K562 (cell line): Measurements from ENCODE around the gene SERPINE1. TPM values are rescaled to one million over a fixed set of nuclear protein-coding genes. Genes with fewer than 3 reads are reported as not detected.
A peak's percentile ranks its signal among the peaks of the same experiment; 100 is the strongest.

ENCODE experiments used
- BRF1 ChIP-seq: IDR thresholded peaks from 3 replicates; pipeline ENCODE4 v1.6.1; 2011; ENCODE audit warnings: borderline replicate concordance, mild to moderate bottlenecking; ENCODE audit not compliant: insufficient read length; ENCODE audit errors: extremely low read depth
- CEBPZ ChIP-seq: fragments of 150-350 bp; IDR thresholded peaks from 2 replicates; pipeline ENCODE4 v1.6.1; 2014; ENCODE audit warnings: low read depth, mild to moderate bottlenecking, low read length, borderline replicate concordance
- CREB5 ChIP-seq: fragments of 250-450 bp; sonication (Bioruptor Pico); IDR thresholded peaks from 2 replicates; pipeline ENCODE4 v1.5.0; 2020; ENCODE audit warnings: mild to moderate bottlenecking
- E2F6 ChIP-seq, 2 experiments: IDR thresholded peaks; 2 replicates each; pipeline ENCODE4 v1.6.1; 2011; ENCODE audit warnings: borderline replicate concordance in 1 of 2, control low read depth in 1 of 2, low read depth in 1 of 2, low read length in 1 of 2, mild to moderate bottlenecking in 1 of 2, mixed read lengths in 1 of 2, moderate library complexity in 1 of 2; ENCODE audit not compliant: insufficient read depth in 1 of 2, insufficient read length in 1 of 2, poor library complexity in 1 of 2, severe bottlenecking in 1 of 2; ENCODE audit errors: extremely low read depth in 1 of 2
- GATA2 ChIP-seq: sonication (generic); formaldehyde crosslinking; IDR thresholded peaks from 2 replicates; pipeline ENCODE4 v1.4.0; 2020; ENCODE audit warnings: mild to moderate bottlenecking, missing genetic modification reagents
- HMG20A ChIP-seq: fragments of 450-650 bp; formaldehyde crosslinking; conservative IDR thresholded peaks from 2 replicates; pipeline ENCODE4 v1.4.0; 2020; ENCODE audit warnings: mild to moderate bottlenecking, mixed read lengths
- MAZ ChIP-seq, 2 experiments: fragments of 450-650 bp in 1 of 2; sonication (generic) in 1 of 2; formaldehyde crosslinking; IDR thresholded peaks in 1 of 2; conservative IDR thresholded peaks in 1 of 2; 2 replicates each; pipeline versions ENCODE4 v1.4.0 to v1.5.0; 2020; ENCODE audit warnings: mild to moderate bottlenecking in 1 of 2, missing genetic modification reagents in 1 of 2
- NCOA6 ChIP-seq: fragments of 450-650 bp; IDR thresholded peaks from 2 replicates; pipeline ENCODE4 v1.6.1; 2017; ENCODE audit warnings: mild to moderate bottlenecking
- NFRKB ChIP-seq: fragments of 450-650 bp; IDR thresholded peaks from 2 replicates; pipeline ENCODE4 v1.6.1; 2016; ENCODE audit warnings: low read depth
- PHTF2 ChIP-seq: fragments of 250-450 bp; sonication (Bioruptor Pico); IDR thresholded peaks from 2 replicates; pipeline ENCODE4 v1.5.0; 2021; ENCODE audit warnings: mild to moderate bottlenecking
- POLR2AphosphoS2 ChIP-seq: IDR thresholded peaks from 2 replicates; pipeline ENCODE4 v1.6.1; 2012; ENCODE audit warnings: low read length, improper control_type of control experiment
- PRPF4 ChIP-seq: fragments of 200-400 bp; formaldehyde crosslinking; IDR thresholded peaks from one replicate; pipeline ENCODE4 v1.6.1; 2017; ENCODE audit warnings: low read length, low read depth, mild to moderate bottlenecking; ENCODE audit not compliant: insufficient read depth, poor library complexity, severe bottlenecking
- RFX1 ChIP-seq: fragments of 450-650 bp; IDR thresholded peaks from 2 replicates; pipeline ENCODE4 v1.6.1; 2016; ENCODE audit warnings: mild to moderate bottlenecking, moderate library complexity
- SIX5 ChIP-seq, 2 experiments: IDR thresholded peaks; 2 replicates each; pipeline ENCODE4 v1.6.1; 2011; ENCODE audit warnings: low read length in 2 of 2, borderline replicate concordance in 1 of 2, low read depth in 1 of 2, mild to moderate bottlenecking in 1 of 2, moderate library complexity in 1 of 2; ENCODE audit not compliant: insufficient read depth in 1 of 2
- SOX6 ChIP-seq: fragments of 450-650 bp; IDR thresholded peaks from 2 replicates; pipeline ENCODE4 v1.6.1; 2014; ENCODE audit warnings: mild to moderate bottlenecking
- TBL1XR1 ChIP-seq, 2 experiments: IDR thresholded peaks; 2 replicates each; pipeline ENCODE4 v1.6.1; 2012; ENCODE audit warnings: improper control_type of control experiment in 2 of 2, low read length in 2 of 2, mild to moderate bottlenecking in 1 of 2
- THAP7 ChIP-seq: fragments of 250-450 bp; sonication (Bioruptor Pico); IDR thresholded peaks from 2 replicates; pipeline ENCODE4 v1.5.0; 2021
- TRIM24 ChIP-seq, 2 experiments: fragments of 450-650 bp; IDR thresholded peaks; 2 replicates each; pipeline ENCODE4 v1.6.1; 2016
- ZNF212 ChIP-seq: fragments of 450-650 bp; formaldehyde crosslinking; IDR thresholded peaks from 2 replicates; pipeline ENCODE4 v1.4.0; 2020; ENCODE audit warnings: mild to moderate bottlenecking
- ZNF589 ChIP-seq: fragments of 200-800 bp; sonication (Bioruptor generic); IDR thresholded peaks from 2 replicates; pipeline ENCODE4 v1.6.1; 2016; ENCODE audit warnings: low read depth, missing genetic modification characterization, missing compliant biosample characterization
- polyA plus RNA-seq, 8 experiments: library from polyadenylated mRNA; depleted of rRNA in 4 of 8; stranded (reverse) in 5 of 8; unstranded in 3 of 8; fragments of >200 nt; fragmentation: Nextera tagmentation in 2 of 8; fragmentation: Illumina TruSeq in 1 of 8; extraction: Ambion mirVana in 2 of 8; extraction: Trizol in 1 of 8; gene quantifications; 2 replicates each; pipeline versions ENCODE4 v1.2.1 to v1.2.3, GENCODE V29; 2011 to 2014; ENCODE audit warnings: inconsistent platforms in 1 of 8, missing spikeins in 1 of 8
- total RNA-seq, 7 experiments: library from RNA; depleted of rRNA in 6 of 7; stranded (reverse); fragments of >200 nt in 6 of 7; fragmentation: Illumina TruSeq in 2 of 7; extraction: Trizol in 2 of 7; gene quantifications; 2 replicates each; pipeline versions ENCODE4 v1.2.1 to v1.2.3, GENCODE V29; 2011 to 2021; ENCODE audit warnings: low replicate concordance in 1 of 7

The SERPINE1 gene
- total and polyA plus RNA-seq, 9 of the 15 experiments (the other 6 are each of a cell fraction or from before 2014, with no cell fraction given) = 0.22 to 4.8 (median 0.91) TPM

- TF ChIP-seq E2F6 (IDR thresholded peaks at IDR 0.05; ENCODE audit: borderline replicate concordance in 1 of 2, extremely low read depth in 1 of 2, insufficient read depth in 1 of 2, insufficient read length in 1 of 2, low read depth in 1 of 2, low read length in 1 of 2, poor library complexity in 1 of 2, severe bottlenecking in 1 of 2) = peak in 1 of 2 experiments; percentile 23
- TF ChIP-seq NFRKB = peak; percentile 49; the same call in 1 of the 2 replicates
- no peak for TF ChIP-seq SOX6
- TF ChIP-seq BRF1 = no peak
- TF ChIP-seq TBL1XR1 (IDR thresholded peaks at IDR 0.05; ENCODE audit: low read length in 2 of 2) = no peak
- no peak for TF ChIP-seq TRIM24 (IDR thresholded peaks at IDR 0.05)
- TF ChIP-seq SIX5 (IDR thresholded peaks at IDR 0.05; ENCODE audit: borderline replicate concordance in 1 of 2, insufficient read depth in 1 of 2, low read depth in 1 of 2, low read length in 2 of 2) = no peak
- no peak for TF ChIP-seq HMG20A
- no peak for TF ChIP-seq PHTF2 (CRISPR knock-in tag)
- no peak for TF ChIP-seq POLR2AphosphoS2
- no peak for TF ChIP-seq THAP7
- TF ChIP-seq ZNF589 (CRISPR knock-in tag) = peak; percentile 86; the same call in 1 of the 2 replicates
- TF ChIP-seq PRPF4 = no peak
- TF ChIP-seq MAZ (CRISPR knock-in tag; conservative IDR thresholded peaks at IDR 0.05 in 1 of 2, IDR thresholded peaks at IDR 0.05 in 1 of 2) = peak in 1 of 2 experiments; percentile 64; a peak in 1 of 4 replicates
- no peak for TF ChIP-seq ZNF212 (CRISPR knock-in tag)
- no peak for TF ChIP-seq RFX1
- no peak for TF ChIP-seq CREB5 (CRISPR knock-in tag)
- TF ChIP-seq GATA2 (CRISPR knock-in tag) = no peak
- no peak for TF ChIP-seq NCOA6
- TF ChIP-seq CEBPZ = no peak
Measured at GRCh38 chr7:101126651-101127459, at the start of gene SERPINE1 (continued).
